ENCODE measurements around the gene PUSL1. TPM values are rescaled to one million over a fixed set of nuclear protein-coding genes. Genes with fewer than 3 reads are reported as not detected.

The PUSL1 gene
- total and polyA plus RNA-seq, 2 of the 13 experiments (the other 11 are each of a cell fraction or from before 2014, with no cell fraction given): 8.3 to 22.2 TPM

- peak; percentile 36; the same call in 1 of the 2 replicates for TF ChIP-seq ZFP91 (CRISPR knock-in tag; IDR thresholded peaks at IDR 0.05; ENCODE audit: borderline replicate concordance)
- no peak for TF ChIP-seq PAWR (CRISPR knock-in tag; IDR thresholded peaks at IDR 0.05; ENCODE audit: borderline replicate concordance)
- 0 out of 2 replicates have a peak, but pooled peaks have one; percentile 7 for TF ChIP-seq FOSL1 (CRISPR knock-in tag; IDR thresholded peaks at IDR 0.05; ENCODE audit: borderline replicate concordance)
- TF ChIP-seq, protein P1, sequence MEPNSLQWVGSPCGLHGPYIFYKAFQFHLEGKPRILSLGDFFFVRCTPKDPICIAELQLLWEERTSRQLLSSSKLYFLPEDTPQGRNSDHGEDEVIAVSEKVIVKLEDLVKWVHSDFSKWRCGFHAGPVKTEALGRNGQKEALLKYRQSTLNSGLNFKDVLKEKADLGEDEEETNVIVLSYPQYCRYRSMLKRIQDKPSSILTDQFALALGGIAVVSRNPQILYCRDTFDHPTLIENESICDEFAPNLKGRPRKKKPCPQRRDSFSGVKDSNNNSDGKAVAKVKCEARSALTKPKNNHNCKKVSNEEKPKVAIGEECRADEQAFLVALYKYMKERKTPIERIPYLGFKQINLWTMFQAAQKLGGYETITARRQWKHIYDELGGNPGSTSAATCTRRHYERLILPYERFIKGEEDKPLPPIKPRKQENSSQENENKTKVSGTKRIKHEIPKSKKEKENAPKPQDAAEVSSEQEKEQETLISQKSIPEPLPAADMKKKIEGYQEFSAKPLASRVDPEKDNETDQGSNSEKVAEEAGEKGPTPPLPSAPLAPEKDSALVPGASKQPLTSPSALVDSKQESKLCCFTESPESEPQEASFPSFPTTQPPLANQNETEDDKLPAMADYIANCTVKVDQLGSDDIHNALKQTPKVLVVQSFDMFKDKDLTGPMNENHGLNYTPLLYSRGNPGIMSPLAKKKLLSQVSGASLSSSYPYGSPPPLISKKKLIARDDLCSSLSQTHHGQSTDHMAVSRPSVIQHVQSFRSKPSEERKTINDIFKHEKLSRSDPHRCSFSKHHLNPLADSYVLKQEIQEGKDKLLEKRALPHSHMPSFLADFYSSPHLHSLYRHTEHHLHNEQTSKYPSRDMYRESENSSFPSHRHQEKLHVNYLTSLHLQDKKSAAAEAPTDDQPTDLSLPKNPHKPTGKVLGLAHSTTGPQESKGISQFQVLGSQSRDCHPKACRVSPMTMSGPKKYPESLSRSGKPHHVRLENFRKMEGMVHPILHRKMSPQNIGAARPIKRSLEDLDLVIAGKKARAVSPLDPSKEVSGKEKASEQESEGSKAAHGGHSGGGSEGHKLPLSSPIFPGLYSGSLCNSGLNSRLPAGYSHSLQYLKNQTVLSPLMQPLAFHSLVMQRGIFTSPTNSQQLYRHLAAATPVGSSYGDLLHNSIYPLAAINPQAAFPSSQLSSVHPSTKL (CRISPR knock-in tag; IDR thresholded peaks at IDR 0.05): no peak
- no peak for TF ChIP-seq THAP9 (CRISPR knock-in tag; IDR thresholded peaks at IDR 0.05; ENCODE audit: borderline replicate concordance)
- TF ChIP-seq FOXA1 (IDR thresholded peaks at IDR 0.05): no peak
- TF ChIP-seq FOXA1 (CRISPR knock-in tag; IDR thresholded peaks at IDR 0.05): no peak
- no peak for TF ChIP-seq SAP130 (CRISPR knock-in tag; IDR thresholded peaks at IDR 0.05; ENCODE audit: low read depth)
- TF ChIP-seq, protein P2, sequence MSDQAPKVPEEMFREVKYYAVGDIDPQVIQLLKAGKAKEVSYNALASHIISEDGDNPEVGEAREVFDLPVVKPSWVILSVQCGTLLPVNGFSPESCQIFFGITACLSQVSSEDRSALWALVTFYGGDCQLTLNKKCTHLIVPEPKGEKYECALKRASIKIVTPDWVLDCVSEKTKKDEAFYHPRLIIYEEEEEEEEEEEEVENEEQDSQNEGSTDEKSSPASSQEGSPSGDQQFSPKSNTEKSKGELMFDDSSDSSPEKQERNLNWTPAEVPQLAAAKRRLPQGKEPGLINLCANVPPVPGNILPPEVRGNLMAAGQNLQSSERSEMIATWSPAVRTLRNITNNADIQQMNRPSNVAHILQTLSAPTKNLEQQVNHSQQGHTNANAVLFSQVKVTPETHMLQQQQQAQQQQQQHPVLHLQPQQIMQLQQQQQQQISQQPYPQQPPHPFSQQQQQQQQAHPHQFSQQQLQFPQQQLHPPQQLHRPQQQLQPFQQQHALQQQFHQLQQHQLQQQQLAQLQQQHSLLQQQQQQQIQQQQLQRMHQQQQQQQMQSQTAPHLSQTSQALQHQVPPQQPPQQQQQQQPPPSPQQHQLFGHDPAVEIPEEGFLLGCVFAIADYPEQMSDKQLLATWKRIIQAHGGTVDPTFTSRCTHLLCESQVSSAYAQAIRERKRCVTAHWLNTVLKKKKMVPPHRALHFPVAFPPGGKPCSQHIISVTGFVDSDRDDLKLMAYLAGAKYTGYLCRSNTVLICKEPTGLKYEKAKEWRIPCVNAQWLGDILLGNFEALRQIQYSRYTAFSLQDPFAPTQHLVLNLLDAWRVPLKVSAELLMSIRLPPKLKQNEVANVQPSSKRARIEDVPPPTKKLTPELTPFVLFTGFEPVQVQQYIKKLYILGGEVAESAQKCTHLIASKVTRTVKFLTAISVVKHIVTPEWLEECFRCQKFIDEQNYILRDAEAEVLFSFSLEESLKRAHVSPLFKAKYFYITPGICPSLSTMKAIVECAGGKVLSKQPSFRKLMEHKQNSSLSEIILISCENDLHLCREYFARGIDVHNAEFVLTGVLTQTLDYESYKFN (CRISPR knock-in tag; conservative IDR thresholded peaks at IDR 0.05): no peak
- TF ChIP-seq MEF2D (CRISPR knock-in tag; IDR thresholded peaks at IDR 0.05): no peak
- TF ChIP-seq ZNF558 (CRISPR knock-in tag; IDR thresholded peaks at IDR 0.05; ENCODE audit: borderline replicate concordance): 0 out of 2 replicates have a peak, but pooled peaks have one; percentile 10
- TF ChIP-seq GABPB1 (CRISPR knock-in tag; IDR thresholded peaks at IDR 0.05): no peak; the same call in 1 of the 2 replicates
- TF ChIP-seq, protein P3, sequence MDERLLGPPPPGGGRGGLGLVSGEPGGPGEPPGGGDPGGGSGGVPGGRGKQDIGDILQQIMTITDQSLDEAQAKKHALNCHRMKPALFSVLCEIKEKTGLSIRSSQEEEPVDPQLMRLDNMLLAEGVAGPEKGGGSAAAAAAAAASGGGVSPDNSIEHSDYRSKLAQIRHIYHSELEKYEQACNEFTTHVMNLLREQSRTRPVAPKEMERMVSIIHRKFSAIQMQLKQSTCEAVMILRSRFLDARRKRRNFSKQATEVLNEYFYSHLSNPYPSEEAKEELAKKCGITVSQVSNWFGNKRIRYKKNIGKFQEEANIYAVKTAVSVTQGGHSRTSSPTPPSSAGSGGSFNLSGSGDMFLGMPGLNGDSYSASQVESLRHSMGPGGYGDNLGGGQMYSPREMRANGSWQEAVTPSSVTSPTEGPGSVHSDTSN (CRISPR knock-in tag; IDR thresholded peaks at IDR 0.05): peak; percentile 57; the same call in 1 of the 2 replicates
These were observed 35.8 kb upstream of the PUSL1 start (continued) for GRCh38 chr1:1272341-1273208.

Measured in HepG2 (cell line).